PC-3 (cell line): Measurements from ENCODE around the gene CLNK. TPM values are rescaled to one million over a fixed set of nuclear protein-coding genes. Genes with fewer than 3 reads are reported as not detected.

Experiments used
- ATAC-seq: fragments of 200-7000 bp; cut with Tn5 transposase; 2 replicates; pipeline ENCODE4 v1.9.1; 2020; ENCODE audit warnings: mild to moderate bottlenecking, moderate library complexity
- BruUV-seq: library from RNA; stranded (reverse); fragments of 400-500 nt; replicated peaks from 2 replicates; lab custom pipeline; 2021; lab: Mats Ljungman, UMichigan
- CTCF ChIA-PET: fragments of 300-600 bp; sonication (Branson Sonifier 250); formaldehyde crosslinking; loops from one replicate; lab custom pipeline; 2022; ENCODE audit warnings: antibody characterized with exemption; lab: Charles Lee
- POLR2A ChIA-PET: fragments of 300-600 bp; sonication (Branson Sonifier 250); formaldehyde crosslinking; loops from one replicate; lab custom pipeline; 2022; ENCODE audit warnings: antibody characterized with exemption; ENCODE audit not compliant: unreplicated experiment; lab: Charles Lee
- DNase-seq: peaks from one replicate; pipeline ENCODE4 v3.0.0-alpha.2; 2015
- H2AFZ ChIP-seq: fragments of 300-600 bp; sonication (generic); 2 replicates; pipeline ENCODE4 v1.6.0; 2016; ENCODE audit warnings: antibody characterized with exemption, low read length
- H3F3A ChIP-seq: fragments of 300-600 bp; sonication (generic); one replicate; pipeline ENCODE4 v1.6.0; 2017; ENCODE audit warnings: antibody characterized with exemption, low read length, control low read depth, mild to moderate bottlenecking; ENCODE audit not compliant: unreplicated experiment
- H3K27ac ChIP-seq: fragments of 300-600 bp; sonication (generic); 2 replicates; pipeline ENCODE4 v1.5.1; 2016; ENCODE audit warnings: mild to moderate bottlenecking, low read length
- H3K27me3 ChIP-seq: fragments of 300-600 bp; sonication (generic); 2 replicates; pipeline ENCODE4 v1.6.1; 2016; ENCODE audit warnings: low read length, mixed read lengths
- H3K36me3 ChIP-seq: fragments of 300-600 bp; sonication (generic); 2 replicates; pipeline ENCODE4 v1.6.1; 2016; ENCODE audit warnings: low read depth, mixed run types, low read length, mixed read lengths
- H3K4me1 ChIP-seq: fragments of 300-600 bp; sonication (generic); 2 replicates; pipeline ENCODE4 v1.5.1; 2016; ENCODE audit warnings: low read length; ENCODE audit not compliant: insufficient read depth
- H3K4me2 ChIP-seq: fragments of 300-600 bp; sonication (generic); 2 replicates; pipeline ENCODE4 v1.6.0; 2016; ENCODE audit warnings: low read length
- H3K4me3 ChIP-seq: fragments of 300-600 bp; sonication (generic); 2 replicates; pipeline ENCODE4 v1.5.1; 2016; ENCODE audit warnings: mild to moderate bottlenecking, low read length, mixed read lengths
- H3K79me2 ChIP-seq: fragments of 300-600 bp; sonication (generic); 2 replicates; pipeline ENCODE4 v1.6.1; 2017; ENCODE audit warnings: low read length, mixed read lengths
- H3K9ac ChIP-seq: fragments of 300-600 bp; sonication (generic); 2 replicates; pipeline ENCODE4 v1.6.0; 2016; ENCODE audit warnings: mild to moderate bottlenecking, low read length
- H3K9me2 ChIP-seq: fragments of 300-600 bp; sonication (generic); replicated peaks from 2 replicates; pipeline ENCODE4 v1.6.1; 2016; ENCODE audit warnings: mixed run types, low read length, mixed read lengths
- H3K9me3 ChIP-seq: fragments of 300-600 bp; sonication (generic); 2 replicates; pipeline ENCODE4 v1.6.1; 2016; ENCODE audit warnings: low read length, mixed read lengths
- H4K20me1 ChIP-seq: fragments of 300-600 bp; sonication (generic); 2 replicates; pipeline ENCODE4 v1.6.1; 2016; ENCODE audit warnings: low read length, mixed read lengths
- EZH2 ChIP-seq: fragments of 300-600 bp; sonication (generic); IDR thresholded peaks from one replicate; pipeline ENCODE4 v1.6.1; 2017; ENCODE audit warnings: antibody characterized with exemption, mild to moderate bottlenecking, low read length; ENCODE audit not compliant: unreplicated experiment
- EZH2phosphoT487 ChIP-seq: fragments of 300-600 bp; sonication (generic); IDR thresholded peaks from 2 replicates; pipeline ENCODE4 v1.6.1; 2018; ENCODE audit warnings: mild to moderate bottlenecking, antibody characterized with exemption, low read length, borderline replicate concordance
- intact Hi-C: fragments of 100-400 bp; cut with micrococcal nuclease; formaldehyde crosslinking; loops from 2 replicates; pipeline ENCODE4 v1.9.0; 2023
- total RNA-seq: library from RNA; depleted of rRNA; stranded (reverse); fragments of >200 nt; gene quantifications from 2 replicates; pipeline ENCODE4 v1.2.3, GENCODE V29; 2014
- TF ChIP-seq, protein P1 (sequence below): fragments of 300-600 bp; sonication (generic); conservative IDR thresholded peaks from 2 replicates; pipeline ENCODE4 v1.5.1; 2017; ENCODE audit warnings: antibody characterized with exemption, low read depth, mild to moderate bottlenecking, low read length

CLNK gene
- total RNA-seq, 1 experiment from 2014 or later = not detected

DNA sequence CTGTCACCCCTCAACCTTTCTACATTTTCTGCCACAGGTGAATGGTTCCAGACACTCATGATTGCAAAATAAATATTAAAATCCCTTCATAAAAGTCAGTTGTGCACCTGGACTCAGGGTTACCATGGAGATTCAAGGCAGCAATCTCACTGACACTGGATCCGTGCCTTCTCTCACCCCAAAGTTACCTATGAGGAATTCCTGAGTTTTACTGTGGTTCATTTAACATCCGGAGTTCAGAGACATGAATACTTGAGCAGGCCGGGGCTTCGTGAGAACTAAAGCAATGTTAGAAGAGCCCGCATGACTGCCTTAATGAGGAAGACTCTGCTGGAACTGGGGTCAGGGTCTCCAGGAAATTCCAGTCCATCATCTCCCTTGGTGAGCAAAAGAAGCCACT lies 12.5 kb upstream of the CLNK start:
- Histone ChIP-seq H2AFZ (no peak overlapping the region), H3K9ac (no peak overlapping the region), H3K27me3 (no peaks in the 10 kb centered on the region), H3F3A (no peaks in the 10 kb centered on the region), H3K27ac (no peak overlapping the region), H3K9me2 (no peaks in the 10 kb centered on the region), H3K4me3 (no peak overlapping the region), H3K9me3 (no peaks in the 10 kb centered on the region), H3K4me2 (no peak overlapping the region), H3K4me1 (peaks cover 29% of the 10 kb centered on the region), H3K36me3 (no peaks in the 10 kb centered on the region), H4K20me1 (no peaks in the 10 kb centered on the region), H3K79me2 (no peaks in the 10 kb centered on the region)
- intact Hi-C loops = loop anchor here (10.0 kb wide), 1 partner anchor 82 kb away; no protein-coding TSS in a partner anchor
- ChIA-PET CTCF (no interaction called here), POLR2A (no interaction called here)
- no peak for DNase-seq
- no peak for TF ChIP-seq EZH2
- TF ChIP-seq EZH2phosphoT487 = no peak
- TF ChIP-seq, protein P1, sequence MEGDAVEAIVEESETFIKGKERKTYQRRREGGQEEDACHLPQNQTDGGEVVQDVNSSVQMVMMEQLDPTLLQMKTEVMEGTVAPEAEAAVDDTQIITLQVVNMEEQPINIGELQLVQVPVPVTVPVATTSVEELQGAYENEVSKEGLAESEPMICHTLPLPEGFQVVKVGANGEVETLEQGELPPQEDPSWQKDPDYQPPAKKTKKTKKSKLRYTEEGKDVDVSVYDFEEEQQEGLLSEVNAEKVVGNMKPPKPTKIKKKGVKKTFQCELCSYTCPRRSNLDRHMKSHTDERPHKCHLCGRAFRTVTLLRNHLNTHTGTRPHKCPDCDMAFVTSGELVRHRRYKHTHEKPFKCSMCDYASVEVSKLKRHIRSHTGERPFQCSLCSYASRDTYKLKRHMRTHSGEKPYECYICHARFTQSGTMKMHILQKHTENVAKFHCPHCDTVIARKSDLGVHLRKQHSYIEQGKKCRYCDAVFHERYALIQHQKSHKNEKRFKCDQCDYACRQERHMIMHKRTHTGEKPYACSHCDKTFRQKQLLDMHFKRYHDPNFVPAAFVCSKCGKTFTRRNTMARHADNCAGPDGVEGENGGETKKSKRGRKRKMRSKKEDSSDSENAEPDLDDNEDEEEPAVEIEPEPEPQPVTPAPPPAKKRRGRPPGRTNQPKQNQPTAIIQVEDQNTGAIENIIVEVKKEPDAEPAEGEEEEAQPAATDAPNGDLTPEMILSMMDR = no peak
- no peak for ATAC-seq
- no TSS peak for BruUV-seq

GRCh38 chr4:10696253-10696652 lies 11.7 kb upstream of the CLNK start:
- H3K79me2 ChIP-seq = no peaks in the 10 kb centered on the region
- ChIA-PET CTCF (no interaction called here), POLR2A (no interaction called here)
- no peak overlapping the region for H3K4me2 ChIP-seq
- no peak overlapping the region for H2AFZ ChIP-seq
- no peak for DNase-seq
- no peaks in the 10 kb centered on the region for H3K36me3 ChIP-seq
- TF ChIP-seq EZH2phosphoT487 = no peak
- TF ChIP-seq, protein P1 = no peak
- no peak for TF ChIP-seq EZH2
- no peak overlapping the region for H3K27ac ChIP-seq
- H3K27me3 ChIP-seq = no peaks in the 10 kb centered on the region
- no peaks in the 10 kb centered on the region for H4K20me1 ChIP-seq
- intact Hi-C loops = loop anchor here (10.0 kb wide), 1 partner anchor 81 kb away; no protein-coding TSS in a partner anchor
- ATAC-seq = no peak
- no TSS peak for BruUV-seq
- no peaks in the 10 kb centered on the region for H3K9me2 ChIP-seq
- H3K4me1 ChIP-seq = peaks cover 24% of the 10 kb centered on the region
- no peaks in the 10 kb centered on the region for H3K9me3 ChIP-seq
- H3K9ac ChIP-seq = no peak overlapping the region
- no peaks in the 10 kb centered on the region for H3F3A ChIP-seq
- no peak overlapping the region for H3K4me3 ChIP-seq

- intact Hi-C loops = loop anchor here (5.0 to 10.0 kb wide), 2 partner anchors 38 to 80 kb away; no protein-coding TSS in a partner anchor
- H3K9me3 ChIP-seq = no peaks in the 10 kb centered on the region
- H3K4me2 ChIP-seq = peak overlapping the region; percentile 50
- no peaks in the 10 kb centered on the region for H3K9me2 ChIP-seq
- no peaks in the 10 kb centered on the region for H3K79me2 ChIP-seq
- peak overlapping the region; percentile 90 for H3K27ac ChIP-seq
- TF ChIP-seq EZH2 (no peak), EZH2phosphoT487 (no peak)
- TF ChIP-seq, protein P1 = no peak
- peak overlapping the region; percentile 18; the same call in 1 of the 2 replicates for H2AFZ ChIP-seq
- no TSS peak for BruUV-seq
- ChIA-PET POLR2A (no interaction called here), CTCF (no interaction called here)
- no peak overlapping the region for H3K4me3 ChIP-seq
- peak; percentile 59 for DNase-seq
- no peaks in the 10 kb centered on the region for H3K36me3 ChIP-seq
- H3K4me1 ChIP-seq = peaks cover 24% of the 10 kb centered on the region
- peak overlapping the region; percentile 35; the same call in 1 of the 2 replicates for H3K9ac ChIP-seq
- H3K27me3 ChIP-seq = no peaks in the 10 kb centered on the region
- ATAC-seq = peak; percentile 62
- H4K20me1 ChIP-seq = no peaks in the 10 kb centered on the region
- H3F3A ChIP-seq = no peaks in the 10 kb centered on the region
Observed at GRCh38 chr4:10694828-10695209, 10.3 kb upstream of the CLNK start.
